ENCODE measurements around the gene ZNF550.

GRCh38 chr19:57559404-57560025 is at the start of gene ZNF550:
- TF ChIP-seq POLR2A (IDR thresholded peaks at IDR 0.05; ENCODE audit: low read depth) (peak; percentile 24), EP300 (IDR thresholded peaks at IDR 0.05) (no peak)

Data from esophagus muscularis mucosa (tissue), 2 donors.